ENCODE data around the gene MED29.

The MED29 gene

GRCh38 chr19:39433480-39434079 lies 42.4 kb downstream of the MED29 start:
- no peak for DNase-seq

GRCh38 chr19:39434123-39435076 lies 43.2 kb downstream of the MED29 start:
- DNase-seq = no peak

GRCh38 chr19:39435499-39436349 lies 44.5 kb downstream of the MED29 start, which contains the start of gene RPS16:
TSS of gene RPS16 (minus strand) at chr19:39435949. CDS start at chr19:39435895, 54 bp downstream.
- peak; percentile 99 for DNase-seq

- no peak for DNase-seq
Observed at GRCh38 chr19:39436350-39436716, 45.2 kb downstream of the MED29 start.

- DNase-seq = no peak
Observed at GRCh38 chr19:39438270-39438934, 47.2 kb downstream of the MED29 start.

- DNase-seq = no peak
Observed at GRCh38 chr19:39444598-39445195, 53.5 kb downstream of the MED29 start.

GRCh38 chr19:39445196-39446111 lies 54.3 kb downstream of the MED29 start, which contains the start of gene SUPT5H:
TSS of gene SUPT5H (plus strand) at chr19:39445582. CDS start at chr19:39445891, 309 bp downstream.
- peak; percentile 98 for DNase-seq

GRCh38 chr19:39446365-39447084 lies 55.3 kb downstream of the MED29 start:
- no peak for DNase-seq

GRCh38 chr19:39448271-39448670 lies 57.1 kb downstream of the MED29 start:
- no peak for DNase-seq

GRCh38 chr19:39449116-39449797 lies 58.1 kb downstream of the MED29 start:
- DNase-seq = no peak

Measured in COR-L47 (cell line).